Natural killer cell (primary cell): ENCODE results near the gene AUTS2. TPM values are rescaled to one million over a fixed set of nuclear protein-coding genes. Genes with fewer than 3 reads are reported as not detected.

ENCODE experiments used
- ATAC-seq, 3 donors: fragments of 150-1000 bp in 2 of 3; fragments of 200-7000 bp in 1 of 3; cut with Tn5 transposase; 1 replicate in 1 of 3; 2 replicates in 2 of 3; pipeline ENCODE4 v1.10.0; 2021; ENCODE audit warnings: mild to moderate bottlenecking in 2 of 3, moderate library complexity in 2 of 3
- DNase-seq, 2 donors: peaks; one replicate each; pipeline versions ENCODE4 v3.0.0 to v3.0.0-alpha.2; 2013 to 2021; ENCODE audit warnings: mixed read lengths in 1 of 2
- H3K27ac ChIP-seq: one replicate; pipeline ENCODE4 v1.5.1; 2013; ENCODE audit warnings: mild to moderate bottlenecking, low read length
- H3K27me3 ChIP-seq: one replicate; pipeline ENCODE4 v1.6.1; 2013; ENCODE audit warnings: low read length; ENCODE audit not compliant: control insufficient read depth, insufficient read depth
- H3K36me3 ChIP-seq: one replicate; pipeline ENCODE4 v1.6.1; 2013; ENCODE audit warnings: low read length; ENCODE audit not compliant: control insufficient read depth, insufficient read depth
- H3K4me1 ChIP-seq: one replicate; pipeline ENCODE4 v1.6.1; 2013; ENCODE audit warnings: low read length; ENCODE audit not compliant: control insufficient read depth, insufficient read depth
- H3K4me3 ChIP-seq: one replicate; pipeline ENCODE4 v1.5.1; 2013; ENCODE audit warnings: low read length
- H3K9me3 ChIP-seq: one replicate; pipeline ENCODE4 v1.6.1; 2013; ENCODE audit warnings: low read length; ENCODE audit not compliant: control insufficient read depth, insufficient read depth
- H3K27ac Mint-ChIP-seq, 2 donors: one replicate each; pipeline ENCODE4 v1.8.0; 2022; ENCODE audit warnings: mild to moderate bottlenecking in 2 of 2, mixed read lengths in 2 of 2, moderate library complexity in 1 of 2
- H3K27me3 Mint-ChIP-seq, 2 donors: one replicate each; pipeline ENCODE4 v1.8.0; 2022; ENCODE audit warnings: low read depth in 2 of 2, mixed read lengths in 2 of 2
- H3K36me3 Mint-ChIP-seq: one replicate; pipeline ENCODE4 v1.8.0; 2022; ENCODE audit warnings: mixed read lengths
- H3K4me1 Mint-ChIP-seq, 2 donors: one replicate each; pipeline ENCODE4 v1.8.0; 2022; ENCODE audit warnings: mixed read lengths in 2 of 2
- H3K4me3 Mint-ChIP-seq: one replicate; pipeline ENCODE4 v1.8.0; 2022; ENCODE audit warnings: mild to moderate bottlenecking, moderate library complexity, mixed read lengths
- H3K9me3 Mint-ChIP-seq, 2 donors: one replicate each; pipeline ENCODE4 v1.8.0; 2022; ENCODE audit warnings: mixed read lengths in 2 of 2
- WGBS: methylation state at CpG from one replicate; pipeline ENCODE4 v1.1.7; 2013; ENCODE audit warnings: missing lambda C conversion rate; ENCODE audit not compliant: insufficient coverage; 5-methylcytosine and 5-hydroxymethylcytosine counted together
- intact Hi-C: fragments of 100-400 bp; cut with micrococcal nuclease; formaldehyde crosslinking; loops from one replicate; pipeline ENCODE4 v1.14.2; 2022
- total RNA-seq, 4 donors: library from RNA; stranded (reverse); fragments of 120-200 nt in 1 of 4; gene quantifications; one replicate each; pipeline versions ENCODE4 v1.2.3 to v1.2.4, GENCODE V29; 2013 to 2022
- TF ChIP-seq, protein P1 (sequence below): fragments of 200-600 bp; IDR thresholded peaks from one replicate; pipeline ENCODE4 v1.8.0; 2022; ENCODE audit warnings: antibody characterized with exemption

AUTS2 gene
- total RNA-seq, 3 donors from 2014 or later (not counting 1 experiment from before 2014, with no cell fraction given): 147 to 197 (median 155) TPM

GRCh38 chr7:69652947-69653701, 54.8 kb downstream of the AUTS2 start:
- Mint-ChIP-seq H3K9me3 (no peaks in the 10 kb centered on the region), H3K36me3 (no peaks in the 10 kb centered on the region), H3K4me1 (peaks cover 40 to 41% of the 10 kb centered on the region in 2 donors), H3K27ac (peak overlapping the region in 1 of 2 donors; percentile 82), H3K4me3 (no peak overlapping the region), H3K27me3 (peaks cover 0 to 6% of the 10 kb centered on the region in 2 donors)
- ATAC-seq (no peak), DNase-seq (no peak)
- no peaks in the 10 kb centered on the region for H3K27me3 ChIP-seq
- H3K9me3 ChIP-seq: no peaks in the 10 kb centered on the region
- WGBS: 97% methylated on average over 3 of the region's 3 CpGs
- TF ChIP-seq, protein P1, sequence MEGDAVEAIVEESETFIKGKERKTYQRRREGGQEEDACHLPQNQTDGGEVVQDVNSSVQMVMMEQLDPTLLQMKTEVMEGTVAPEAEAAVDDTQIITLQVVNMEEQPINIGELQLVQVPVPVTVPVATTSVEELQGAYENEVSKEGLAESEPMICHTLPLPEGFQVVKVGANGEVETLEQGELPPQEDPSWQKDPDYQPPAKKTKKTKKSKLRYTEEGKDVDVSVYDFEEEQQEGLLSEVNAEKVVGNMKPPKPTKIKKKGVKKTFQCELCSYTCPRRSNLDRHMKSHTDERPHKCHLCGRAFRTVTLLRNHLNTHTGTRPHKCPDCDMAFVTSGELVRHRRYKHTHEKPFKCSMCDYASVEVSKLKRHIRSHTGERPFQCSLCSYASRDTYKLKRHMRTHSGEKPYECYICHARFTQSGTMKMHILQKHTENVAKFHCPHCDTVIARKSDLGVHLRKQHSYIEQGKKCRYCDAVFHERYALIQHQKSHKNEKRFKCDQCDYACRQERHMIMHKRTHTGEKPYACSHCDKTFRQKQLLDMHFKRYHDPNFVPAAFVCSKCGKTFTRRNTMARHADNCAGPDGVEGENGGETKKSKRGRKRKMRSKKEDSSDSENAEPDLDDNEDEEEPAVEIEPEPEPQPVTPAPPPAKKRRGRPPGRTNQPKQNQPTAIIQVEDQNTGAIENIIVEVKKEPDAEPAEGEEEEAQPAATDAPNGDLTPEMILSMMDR: no peak
- no peak overlapping the region for H3K4me3 ChIP-seq
- no peak overlapping the region for H3K27ac ChIP-seq
- peaks cover 14% of the 10 kb centered on the region for H3K4me1 ChIP-seq
- intact Hi-C loops: no loop called here
- no peaks in the 10 kb centered on the region for H3K36me3 ChIP-seq

- no peaks in the 10 kb centered on the region for H3K9me3 Mint-ChIP-seq
- H3K27ac ChIP-seq: no peak overlapping the region
- WGBS: 100% methylated on average over 2 of the region's 2 CpGs
Measured at GRCh38 chr7:69653806-69654205, 55.5 kb downstream of the AUTS2 start.

DNA sequence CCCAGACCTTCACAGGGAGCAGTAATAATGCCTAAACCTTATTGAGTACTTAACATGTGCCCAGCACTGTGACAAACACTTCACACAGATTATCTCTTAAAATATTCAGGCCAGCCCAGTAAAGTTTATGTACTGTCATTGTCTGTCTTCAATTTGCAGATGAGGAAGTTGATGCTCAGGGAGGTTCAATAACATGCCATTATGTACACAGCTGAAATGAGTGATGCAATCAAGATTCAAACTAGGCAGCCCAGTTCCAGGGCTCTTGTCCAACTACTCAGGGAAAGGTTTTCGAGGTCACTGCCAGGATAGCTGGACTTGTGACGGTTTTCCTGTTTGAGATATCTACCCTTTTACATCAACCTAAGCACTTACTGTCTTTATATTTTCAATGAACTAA, 56.1 kb downstream of the AUTS2 start:
- intact Hi-C loops: no loop called here
- Mint-ChIP-seq H3K27me3 (peaks cover 0 to 4% of the 10 kb centered on the region in 2 donors), H3K36me3 (no peaks in the 10 kb centered on the region), H3K27ac (peak overlapping the region in 1 of 2 donors; percentile 82), H3K4me3 (no peak overlapping the region), H3K4me1 (peaks cover 40 to 41% of the 10 kb centered on the region in 2 donors), H3K9me3 (no peaks in the 10 kb centered on the region)
- H3K4me1 ChIP-seq: peaks cover 14% of the 10 kb centered on the region
- 79% methylated on average over 2 of the region's 2 CpGs for WGBS
- H3K27me3 ChIP-seq: no peaks in the 10 kb centered on the region
- no peak overlapping the region for H3K27ac ChIP-seq
- TF ChIP-seq, protein P1: no peak
- H3K4me3 ChIP-seq: no peak overlapping the region
- H3K9me3 ChIP-seq: no peaks in the 10 kb centered on the region
- H3K36me3 ChIP-seq: no peaks in the 10 kb centered on the region
- ATAC-seq (no peak), DNase-seq (no peak)

More at GRCh38 chr7:69653806-69654205, 55.5 kb downstream of the AUTS2 start:
- Histone ChIP-seq H3K4me3 (no peak overlapping the region), H3K36me3 (no peaks in the 10 kb centered on the region), H3K27me3 (no peaks in the 10 kb centered on the region), H3K9me3 (no peaks in the 10 kb centered on the region), H3K4me1 (peaks cover 14% of the 10 kb centered on the region)
- peaks cover 0 to 6% of the 10 kb centered on the region in 2 donors for H3K27me3 Mint-ChIP-seq
- H3K27ac Mint-ChIP-seq: peak overlapping the region in 1 of 2 donors; percentile 82
- intact Hi-C loops: no loop called here
- DNase-seq (no peak), ATAC-seq (no peak)
- TF ChIP-seq, protein P1: no peak
- no peaks in the 10 kb centered on the region for H3K36me3 Mint-ChIP-seq
- H3K4me3 Mint-ChIP-seq: no peak overlapping the region
- H3K4me1 Mint-ChIP-seq: peaks cover 40 to 41% of the 10 kb centered on the region in 2 donors
